Activated naive CD8-positive, alpha-beta T cell (primary cell): ENCODE results near the gene CCDC184.
"Not testable (repeated sequence)": the region's sequence is repeated elsewhere in the genome, so short reads cannot be mapped to it uniquely, and the experiment has no call there.

Experiments used
- H3K27ac Mint-ChIP-seq: one replicate; pipeline ENCODE4 v1.8.0; 2021; ENCODE audit warnings: mixed read lengths
- H3K27me3 Mint-ChIP-seq: one replicate; pipeline ENCODE4 v1.8.0; 2021; ENCODE audit warnings: mixed read lengths
- H3K36me3 Mint-ChIP-seq: one replicate; pipeline ENCODE4 v1.8.0; 2021; ENCODE audit warnings: mixed read lengths
- H3K4me1 Mint-ChIP-seq: one replicate; pipeline ENCODE4 v1.8.0; 2021; ENCODE audit warnings: low read depth, mixed read lengths
- H3K4me3 Mint-ChIP-seq: one replicate; pipeline ENCODE4 v1.8.0; 2021; ENCODE audit warnings: mild to moderate bottlenecking, mixed read lengths
- H3K9me3 Mint-ChIP-seq: one replicate; pipeline ENCODE4 v1.8.0; 2021; ENCODE audit warnings: low read depth, mixed read lengths

CCDC184 gene

GRCh38 chr12:48209495-48209894, 26.1 kb downstream of the CCDC184 start:
- peaks cover 18% of the 10 kb centered on the region for H3K36me3 Mint-ChIP-seq
- not testable (repeated sequence) for H3K4me1 Mint-ChIP-seq, H3K9me3 Mint-ChIP-seq, H3K27ac Mint-ChIP-seq, H3K4me3 Mint-ChIP-seq, H3K27me3 Mint-ChIP-seq

GRCh38 chr12:48216785-48217184, 33.3 kb downstream of the CCDC184 start:
- H3K36me3 Mint-ChIP-seq: no peaks in the 10 kb centered on the region
- H3K27ac Mint-ChIP-seq: no peak overlapping the region
- no peaks in the 10 kb centered on the region for H3K9me3 Mint-ChIP-seq
- H3K27me3 Mint-ChIP-seq: peaks cover 7% of the 10 kb centered on the region
- H3K4me1 Mint-ChIP-seq: peaks cover 9% of the 10 kb centered on the region
- H3K4me3 Mint-ChIP-seq: no peak overlapping the region

DNA sequence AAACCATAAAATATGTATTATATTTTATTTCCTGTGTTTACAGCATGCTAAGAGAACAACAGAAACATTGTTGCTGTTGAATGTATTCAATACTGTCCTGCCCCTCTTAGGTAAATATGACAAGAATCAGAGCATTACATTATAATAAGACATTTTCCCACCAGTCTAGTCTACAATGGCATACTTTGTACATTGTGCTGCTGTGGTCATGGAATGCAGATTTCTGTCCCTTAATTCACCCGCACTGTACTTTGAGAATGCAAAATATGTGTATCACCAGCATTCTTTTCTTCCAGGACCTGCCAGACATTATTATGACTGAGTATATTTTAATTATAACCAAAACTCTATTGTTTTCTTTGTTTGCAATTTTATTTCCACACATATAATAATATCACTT, 36.2 kb downstream of the CCDC184 start:
- Mint-ChIP-seq H3K4me3 (no peak overlapping the region), H3K27ac (no peak overlapping the region), H3K27me3 (peaks cover 7% of the 10 kb centered on the region), H3K4me1 (peaks cover 3% of the 10 kb centered on the region), H3K36me3 (peaks cover 3% of the 10 kb centered on the region), H3K9me3 (no peaks in the 10 kb centered on the region)

DNA sequence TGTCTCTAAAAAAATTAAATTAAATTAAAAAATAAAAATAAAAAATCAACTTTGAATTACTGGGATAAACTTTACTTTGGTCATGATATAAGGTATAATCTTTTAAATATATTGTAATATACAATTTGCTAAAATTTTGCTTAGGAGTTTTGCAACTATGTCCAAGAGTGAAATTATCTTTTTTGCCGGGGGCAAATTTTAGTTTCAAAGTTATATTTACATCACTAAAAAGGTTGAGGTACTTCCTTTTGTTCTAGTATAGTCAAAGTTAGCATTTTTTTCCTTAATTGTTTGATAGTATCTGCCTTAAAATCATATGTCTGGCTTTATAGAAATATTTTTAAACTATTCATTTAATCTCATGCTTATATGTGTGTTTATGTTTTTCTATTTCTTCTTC, 37.3 kb downstream of the CCDC184 start:
- H3K27me3 Mint-ChIP-seq: peaks cover 8% of the 10 kb centered on the region
- H3K27ac Mint-ChIP-seq: no peak overlapping the region
- H3K9me3 Mint-ChIP-seq: no peaks in the 10 kb centered on the region
- H3K36me3 Mint-ChIP-seq: peaks cover 3% of the 10 kb centered on the region
- peaks cover 3% of the 10 kb centered on the region for H3K4me1 Mint-ChIP-seq
- no peak overlapping the region for H3K4me3 Mint-ChIP-seq

- H3K4me1 Mint-ChIP-seq: peaks cover 3% of the 10 kb centered on the region
- no peak overlapping the region for H3K27ac Mint-ChIP-seq
- H3K36me3 Mint-ChIP-seq: peaks cover 3% of the 10 kb centered on the region
- H3K9me3 Mint-ChIP-seq: no peaks in the 10 kb centered on the region
- H3K4me3 Mint-ChIP-seq: no peak overlapping the region
- H3K27me3 Mint-ChIP-seq: peaks cover 8% of the 10 kb centered on the region
Observed at GRCh38 chr12:48221645-48222044, 38.2 kb downstream of the CCDC184 start.

GRCh38 chr12:48224533-48224932, 41.1 kb downstream of the CCDC184 start:
- H3K4me3 Mint-ChIP-seq, H3K27ac Mint-ChIP-seq, H3K36me3 Mint-ChIP-seq, H3K4me1 Mint-ChIP-seq, H3K9me3 Mint-ChIP-seq: not testable (repeated sequence)
- peaks cover 10% of the 10 kb centered on the region for H3K27me3 Mint-ChIP-seq

GRCh38 chr12:48231169-48231958, 47.9 kb downstream of the CCDC184 start:
- not testable (repeated sequence) for H3K4me3 Mint-ChIP-seq, H3K4me1 Mint-ChIP-seq, H3K27me3 Mint-ChIP-seq, H3K27ac Mint-ChIP-seq, H3K9me3 Mint-ChIP-seq
- peaks cover 13% of the 10 kb centered on the region for H3K36me3 Mint-ChIP-seq
